Neuronal stem cell (in vitro differentiated cells): ENCODE measurements around the gene PSMF1.

Experiments
- DNase-seq: peaks from one replicate; pipeline ENCODE4 v3.0.0-alpha.2; 2013; ENCODE audit warnings: low spot score
- H2AFZ ChIP-seq: one replicate; pipeline ENCODE4 v1.6.1; 2013; ENCODE audit warnings: mild to moderate bottlenecking, low read length, inconsistent platforms
- H2AK5ac ChIP-seq: 2 replicates; pipeline ENCODE4 v1.6.1; 2013; ENCODE audit warnings: low read depth, mild to moderate bottlenecking, inconsistent platforms, low read length, moderate library complexity, mixed read lengths
- H2BK120ac ChIP-seq: 2 replicates; pipeline ENCODE4 v1.6.1; 2013; ENCODE audit warnings: low read depth, mild to moderate bottlenecking, inconsistent platforms, low read length, moderate library complexity, mixed read lengths
- H2BK12ac ChIP-seq: one replicate; pipeline ENCODE4 v1.6.1; 2013; ENCODE audit warnings: low read length, inconsistent platforms
- H2BK15ac ChIP-seq: 2 replicates; pipeline ENCODE4 v1.6.1; 2013; ENCODE audit warnings: mild to moderate bottlenecking, low read length, inconsistent platforms, mixed read lengths
- H2BK5ac ChIP-seq: one replicate; pipeline ENCODE4 v1.6.1; 2013; ENCODE audit warnings: inconsistent platforms, mild to moderate bottlenecking, low read length, moderate library complexity
- H3K14ac ChIP-seq: one replicate; pipeline ENCODE4 v1.6.1; 2013; ENCODE audit warnings: low read length, inconsistent platforms
- H3K18ac ChIP-seq: 2 replicates; pipeline ENCODE4 v1.6.1; 2013; ENCODE audit warnings: low read length, inconsistent platforms
- H3K23ac ChIP-seq: 2 replicates; pipeline ENCODE4 v1.6.1; 2013; ENCODE audit warnings: low read depth, mild to moderate bottlenecking, mixed read lengths, low read length, inconsistent platforms; ENCODE audit not compliant: poor library complexity
- H3K27ac ChIP-seq: replicated peaks from 3 replicates; pipeline ENCODE4 v1.5.1; 2013; ENCODE audit warnings: low read length, inconsistent platforms
- H3K27me3 ChIP-seq, 3 experiments: 2 replicates each; pipeline ENCODE4 v1.6.1; 2013; ENCODE audit warnings: low read length in 3 of 3, mild to moderate bottlenecking in 2 of 3, inconsistent platforms in 1 of 3, low read depth in 1 of 3, mixed read lengths in 1 of 3, moderate library complexity in 1 of 3; ENCODE audit not compliant: control insufficient read depth in 3 of 3, insufficient read depth in 3 of 3
- H3K36me3 ChIP-seq, 2 donors: replicated peaks in 1 of 2; 2 replicates each; pipeline ENCODE4 v1.6.1; 2013; ENCODE audit warnings: low read length in 2 of 2; ENCODE audit not compliant: control insufficient read depth in 2 of 2, insufficient read depth in 2 of 2
- H3K4ac ChIP-seq: 2 replicates; pipeline ENCODE4 v1.6.1; 2013; ENCODE audit warnings: inconsistent platforms, mild to moderate bottlenecking, low read length, moderate library complexity
- H3K4me1 ChIP-seq, 2 donors: 1 replicate in 1 of 2; 2 replicates in 1 of 2; pipeline ENCODE4 v1.6.1; 2013; ENCODE audit warnings: low read length in 2 of 2, low read depth in 1 of 2; ENCODE audit not compliant: control insufficient read depth in 2 of 2, insufficient read depth in 1 of 2
- H3K4me2 ChIP-seq: one replicate; pipeline ENCODE4 v1.6.1; 2013; ENCODE audit warnings: mild to moderate bottlenecking, low read length, inconsistent platforms; ENCODE audit not compliant: insufficient read depth, poor library complexity, severe bottlenecking
- H3K4me3 ChIP-seq, 2 donors: 2 replicates each; pipeline ENCODE4 v1.5.1; 2013; ENCODE audit warnings: low read length in 2 of 2, mild to moderate bottlenecking in 2 of 2, inconsistent platforms in 1 of 2, moderate library complexity in 1 of 2
- H3K79me1 ChIP-seq: one replicate; pipeline ENCODE4 v1.6.1; 2013; ENCODE audit warnings: low read depth, mild to moderate bottlenecking, inconsistent platforms, low read length, moderate library complexity
- H3K9ac ChIP-seq: one replicate; pipeline ENCODE4 v1.6.1; 2013; ENCODE audit warnings: mild to moderate bottlenecking, low read depth, low read length, inconsistent platforms; ENCODE audit not compliant: poor library complexity
- H3K9me3 ChIP-seq, 2 donors: replicated peaks in 1 of 2; 2 replicates each; pipeline versions ENCODE3 to v1.6.1; 2013; ENCODE audit warnings: low read length in 2 of 2, mild to moderate bottlenecking in 2 of 2, inconsistent platforms in 1 of 2, low read depth in 1 of 2, mixed read lengths in 1 of 2, moderate library complexity in 1 of 2; ENCODE audit not compliant: control insufficient read depth in 2 of 2, insufficient read depth in 1 of 2
- H4K8ac ChIP-seq: one replicate; pipeline ENCODE4 v1.6.1; 2013; ENCODE audit warnings: low read depth, mild to moderate bottlenecking, inconsistent platforms, low read length, moderate library complexity
- H4K91ac ChIP-seq: one replicate; pipeline ENCODE4 v1.6.1; 2013; ENCODE audit warnings: low read length, low read depth, mild to moderate bottlenecking, inconsistent platforms; ENCODE audit not compliant: poor library complexity
- WGBS, 2 donors: extraction: QIAGEN DNeasy Blood & Tissue Kit; methylation state at CpG; one replicate each; pipeline ENCODE4 v1.1.7; 2013; ENCODE audit warnings: missing lambda C conversion rate in 2 of 2, mixed read lengths in 1 of 2; ENCODE audit not compliant: insufficient read length in 2 of 2, insufficient replicate concordance in 1 of 2; ENCODE audit errors: extremely low coverage in 2 of 2; 5-methylcytosine and 5-hydroxymethylcytosine counted together

PSMF1 gene

DNA sequence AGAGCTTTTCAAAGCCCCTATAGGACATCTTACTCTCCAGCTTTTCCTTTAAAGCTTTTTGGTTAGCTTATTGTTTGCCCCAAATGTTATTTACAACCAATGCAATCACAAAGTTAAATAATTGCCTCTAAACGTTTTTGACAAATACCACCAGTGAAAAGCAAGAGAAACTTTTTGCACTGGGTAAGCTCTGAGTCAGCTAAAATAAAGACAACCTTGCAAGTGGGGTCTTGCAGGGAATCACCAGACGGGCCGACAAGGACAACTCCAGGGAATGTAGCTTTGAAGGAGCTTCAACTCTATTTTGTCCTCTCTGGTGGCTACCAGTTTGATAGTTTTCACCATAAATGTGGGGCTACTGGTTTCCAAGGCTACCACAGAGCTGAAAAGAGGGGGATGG lies 14.7 kb upstream of the PSMF1 start:
- H3K9me3 ChIP-seq: peaks cover 0 to 8% of the 10 kb centered on the region in 2 donors
- no peaks in the 10 kb centered on the region for H3K79me1 ChIP-seq
- H3K4me2 ChIP-seq: no peak overlapping the region
- no peak overlapping the region for H2BK15ac ChIP-seq
- H3K23ac ChIP-seq: no peak overlapping the region
- H2BK120ac ChIP-seq: no peak overlapping the region
- H2AK5ac ChIP-seq: no peak overlapping the region
- no peak overlapping the region for H3K4ac ChIP-seq
- no peak overlapping the region for H3K4me3 ChIP-seq
- no peak overlapping the region for H3K14ac ChIP-seq
- H3K4me1 ChIP-seq: no peaks in the 10 kb centered on the region
- no peak overlapping the region for H3K27ac ChIP-seq
- H3K18ac ChIP-seq: no peak overlapping the region
- no peak overlapping the region for H2BK12ac ChIP-seq
- no peak overlapping the region for H2BK5ac ChIP-seq
- no peak overlapping the region for H3K9ac ChIP-seq
- no peaks in the 10 kb centered on the region for H3K27me3 ChIP-seq
- H4K91ac ChIP-seq: no peak overlapping the region
- H2AFZ ChIP-seq: no peak overlapping the region
- DNase-seq: no peak
- H4K8ac ChIP-seq: no peak overlapping the region
- H3K36me3 ChIP-seq: no peaks in the 10 kb centered on the region
- no CpG with 5 or more reads among the region's 3 CpGs for WGBS, 2 donors

DNA sequence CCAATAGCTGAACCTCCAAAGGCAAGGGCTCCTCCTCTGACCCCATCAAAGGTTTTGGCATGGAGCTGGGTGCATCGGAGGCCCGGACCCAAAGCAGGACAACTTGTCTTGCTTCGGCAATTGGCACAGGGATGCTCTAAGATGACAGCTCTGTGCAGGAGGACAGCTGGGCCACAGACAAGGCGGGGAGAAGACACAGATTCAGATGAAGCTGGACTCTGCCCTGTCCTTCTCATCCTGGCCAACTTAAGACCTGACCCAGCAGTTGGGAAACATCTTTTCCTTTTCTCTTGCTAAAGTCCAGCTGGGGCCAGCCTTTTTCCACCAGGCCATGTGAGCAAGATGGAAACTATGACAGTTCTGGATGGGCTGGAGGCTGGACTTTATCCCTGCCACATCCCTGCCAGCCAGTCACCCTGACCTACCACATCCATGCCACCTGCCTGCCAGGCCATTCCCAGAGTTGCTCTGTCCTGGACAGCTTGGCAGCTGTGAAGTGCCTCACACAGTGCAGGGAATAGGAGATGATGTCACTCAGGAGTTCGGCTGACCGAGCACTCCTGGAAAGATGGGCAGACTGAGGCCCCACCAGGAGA lies 12.7 kb upstream of the PSMF1 start:
- Histone ChIP-seq H2BK15ac (no peak overlapping the region), H2AFZ (no peak overlapping the region), H3K9ac (no peak overlapping the region), H3K14ac (no peak overlapping the region), H3K4me3 (no peak overlapping the region), H2BK120ac (no peak overlapping the region), H3K4me1 (no peaks in the 10 kb centered on the region), H3K27me3 (no peaks in the 10 kb centered on the region), H4K8ac (no peak overlapping the region), H3K27ac (no peak overlapping the region), H2AK5ac (peak overlapping the region; percentile 9), H2BK12ac (no peak overlapping the region), H3K79me1 (no peaks in the 10 kb centered on the region), H3K36me3 (no peaks in the 10 kb centered on the region), H4K91ac (no peak overlapping the region), H2BK5ac (no peak overlapping the region), H3K18ac (no peak overlapping the region), H3K4ac (no peak overlapping the region), H3K9me3 (peaks cover 0 to 8% of the 10 kb centered on the region in 2 donors), H3K4me2 (no peak overlapping the region), H3K23ac (no peak overlapping the region)
- DNase-seq: no peak
- no CpG with 5 or more reads among the region's 6 CpGs for WGBS, 2 donors

DNA sequence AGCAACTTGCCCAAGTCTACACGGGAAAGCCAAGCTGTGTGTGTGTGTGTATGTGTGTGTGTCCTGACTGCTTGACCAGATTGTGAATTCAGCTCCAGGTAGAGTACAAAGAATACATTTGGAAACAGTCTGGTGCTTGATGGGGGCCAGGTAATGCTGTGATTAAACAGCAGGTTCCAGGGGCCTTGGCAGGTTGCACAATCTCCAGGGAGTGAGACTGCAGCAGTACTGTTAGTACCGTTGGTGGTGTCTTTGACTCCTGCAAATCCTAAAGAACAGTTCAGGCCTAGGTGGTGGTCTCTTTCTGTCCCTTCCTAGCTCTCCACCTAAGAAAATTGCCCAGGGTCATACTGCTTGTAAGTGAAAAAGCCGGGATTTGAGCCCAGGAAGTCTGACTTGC lies 11.2 kb upstream of the PSMF1 start:
- no peak overlapping the region for H2AFZ ChIP-seq
- H3K4ac ChIP-seq: no peak overlapping the region
- no peak overlapping the region for H4K91ac ChIP-seq
- H3K4me2 ChIP-seq: no peak overlapping the region
- no peaks in the 10 kb centered on the region for H3K36me3 ChIP-seq
- H3K27ac ChIP-seq: no peak overlapping the region
- no peaks in the 10 kb centered on the region for H3K79me1 ChIP-seq
- no peak overlapping the region for H3K9ac ChIP-seq
- no peak overlapping the region for H3K23ac ChIP-seq
- no peak overlapping the region for H3K4me3 ChIP-seq
- H3K18ac ChIP-seq: no peak overlapping the region
- H2BK15ac ChIP-seq: no peak overlapping the region
- WGBS, 2 donors: no CpG with 5 or more reads among the region's 3 CpGs
- no peak overlapping the region for H2BK12ac ChIP-seq
- H3K27me3 ChIP-seq: no peaks in the 10 kb centered on the region
- no peaks in the 10 kb centered on the region for H3K4me1 ChIP-seq
- H4K8ac ChIP-seq: no peak overlapping the region
- DNase-seq: no peak
- no peak overlapping the region for H2BK120ac ChIP-seq
- peaks cover 0 to 8% of the 10 kb centered on the region in 2 donors for H3K9me3 ChIP-seq
- H3K14ac ChIP-seq: no peak overlapping the region
- H2BK5ac ChIP-seq: no peak overlapping the region
- H2AK5ac ChIP-seq: no peak overlapping the region

- Histone ChIP-seq H2BK5ac (no peak overlapping the region), H3K9ac (no peak overlapping the region), H2BK120ac (no peak overlapping the region), H2AK5ac (no peak overlapping the region), H3K23ac (no peak overlapping the region), H3K27me3 (no peaks in the 10 kb centered on the region), H3K4me1 (no peaks in the 10 kb centered on the region), H3K79me1 (no peaks in the 10 kb centered on the region), H4K8ac (no peak overlapping the region), H3K14ac (no peak overlapping the region), H3K4me2 (no peak overlapping the region), H3K4me3 (no peak overlapping the region), H2AFZ (no peak overlapping the region), H3K27ac (no peak overlapping the region), H2BK12ac (no peak overlapping the region), H3K36me3 (no peaks in the 10 kb centered on the region), H3K4ac (no peak overlapping the region), H3K18ac (no peak overlapping the region), H3K9me3 (no peaks in the 10 kb centered on the region), H4K91ac (no peak overlapping the region), H2BK15ac (no peak overlapping the region)
- no CpG with 5 or more reads among the region's 5 CpGs for WGBS, 2 donors
- peak; percentile 37 for DNase-seq
These were observed 9.9 kb upstream of the PSMF1 start for GRCh38 chr20:1108437-1108920.
